OCI-LY3 (cell line): Measurements from ENCODE around the gene IMP3.

Experiments
- H2AFZ ChIP-seq: fragments of 200-600, 300-600 bp; shearing (Covaris generic); 2 replicates; pipeline ENCODE4 v1.6.0; 2014; ENCODE audit warnings: antibody characterized with exemption, low read depth, low read length
- H3K27ac ChIP-seq: fragments of 200-600, 300-600 bp; sonication (generic); 2 replicates; pipeline ENCODE4 v1.5.1; 2014; ENCODE audit warnings: mild to moderate bottlenecking, low read length, moderate library complexity, mixed read lengths
- H3K27me3 ChIP-seq: fragments of 200-600, 300-600 bp; sonication (generic); 2 replicates; pipeline ENCODE4 v1.6.1; 2014; ENCODE audit warnings: low read depth, low read length, mixed read lengths
- H3K36me3 ChIP-seq: fragments of 200-600, 300-600 bp; sonication (generic); replicated peaks from 2 replicates; pipeline ENCODE3; 2014; ENCODE audit warnings: low read depth, low read length, mixed read lengths
- H3K4me1 ChIP-seq: fragments of 300-600, 200-600 bp; sonication (generic); 2 replicates; pipeline ENCODE4 v1.6.1; 2014; ENCODE audit warnings: low read length, mixed read lengths
- H3K4me2 ChIP-seq: fragments of 200-600, 300-600 bp; sonication (generic); 2 replicates; pipeline ENCODE4 v1.6.1; 2014; ENCODE audit warnings: low read length, mixed read lengths
- H3K4me3 ChIP-seq: fragments of 300-600, 200-600 bp; sonication (generic); 2 replicates; pipeline ENCODE4 v1.5.1; 2014; ENCODE audit warnings: antibody characterized with exemption, mild to moderate bottlenecking, low read length, moderate library complexity
- H3K79me2 ChIP-seq: fragments of 300-600, 200-600 bp; shearing (Covaris generic); 2 replicates; pipeline ENCODE4 v1.6.1; 2014; ENCODE audit warnings: mild to moderate bottlenecking, low read length, mixed read lengths
- H3K9ac ChIP-seq: fragments of 300-600, 200-600 bp; shearing (Covaris generic); 2 replicates; pipeline ENCODE4 v1.6.0; 2014; ENCODE audit warnings: mild to moderate bottlenecking, low read length, moderate library complexity
- H3K9me3 ChIP-seq: fragments of 200-600, 300-600 bp; shearing (Covaris generic); 2 replicates; pipeline ENCODE4 v1.6.1; 2014; ENCODE audit warnings: low read length, mixed read lengths; ENCODE audit not compliant: insufficient read depth
- H4K20me1 ChIP-seq: fragments of 200-600, 300-600 bp; sonication (generic); 2 replicates; pipeline ENCODE4 v1.6.1; 2016; ENCODE audit warnings: low read length, mixed read lengths; ENCODE audit not compliant: insufficient read depth
- EZH2phosphoT487 ChIP-seq: fragments of 200-600 bp; shearing (Covaris generic); IDR thresholded peaks from 2 replicates; pipeline ENCODE4 v1.6.1; 2018; ENCODE audit warnings: antibody characterized with exemption, mixed run types, low read depth
- TF ChIP-seq, protein P1 (sequence below): fragments of 200-600, 300-600 bp; sonication (generic); IDR thresholded peaks from 2 replicates; pipeline ENCODE4 v1.5.1; 2014; ENCODE audit warnings: antibody characterized with exemption, low read length, low read depth

IMP3 gene

DNA sequence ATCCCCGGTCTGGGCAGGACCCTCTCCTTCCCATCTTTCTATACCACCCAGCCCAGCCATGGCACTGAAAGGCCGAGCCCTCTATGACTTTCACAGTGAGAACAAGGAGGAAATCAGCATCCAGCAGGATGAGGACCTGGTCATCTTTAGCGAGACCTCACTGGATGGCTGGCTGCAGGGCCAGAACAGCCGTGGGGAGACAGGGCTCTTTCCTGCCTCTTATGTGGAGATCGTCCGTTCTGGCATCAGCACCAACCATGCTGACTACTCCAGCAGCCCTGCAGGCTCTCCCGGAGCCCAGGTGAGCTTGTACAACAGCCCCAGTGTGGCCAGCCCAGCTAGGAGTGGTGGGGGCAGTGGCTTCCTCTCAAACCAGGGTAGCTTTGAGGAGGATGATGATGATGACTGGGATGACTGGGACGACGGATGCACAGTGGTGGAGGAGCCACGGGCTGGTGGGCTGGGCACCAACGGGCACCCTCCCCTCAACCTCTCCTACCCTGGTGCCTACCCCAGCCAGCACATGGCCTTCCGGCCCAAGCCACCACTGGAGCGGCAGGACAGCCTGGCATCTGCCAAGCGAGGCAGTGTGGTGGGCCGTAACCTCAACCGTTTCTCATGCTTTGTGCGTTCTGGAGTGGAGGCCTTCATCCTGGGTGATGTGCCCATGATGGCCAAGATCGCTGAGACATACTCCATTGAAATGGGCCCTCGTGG lies 9.2 kb upstream of the IMP3 start:
- TF ChIP-seq EZH2phosphoT487 = no peak
- TF ChIP-seq, protein P1, sequence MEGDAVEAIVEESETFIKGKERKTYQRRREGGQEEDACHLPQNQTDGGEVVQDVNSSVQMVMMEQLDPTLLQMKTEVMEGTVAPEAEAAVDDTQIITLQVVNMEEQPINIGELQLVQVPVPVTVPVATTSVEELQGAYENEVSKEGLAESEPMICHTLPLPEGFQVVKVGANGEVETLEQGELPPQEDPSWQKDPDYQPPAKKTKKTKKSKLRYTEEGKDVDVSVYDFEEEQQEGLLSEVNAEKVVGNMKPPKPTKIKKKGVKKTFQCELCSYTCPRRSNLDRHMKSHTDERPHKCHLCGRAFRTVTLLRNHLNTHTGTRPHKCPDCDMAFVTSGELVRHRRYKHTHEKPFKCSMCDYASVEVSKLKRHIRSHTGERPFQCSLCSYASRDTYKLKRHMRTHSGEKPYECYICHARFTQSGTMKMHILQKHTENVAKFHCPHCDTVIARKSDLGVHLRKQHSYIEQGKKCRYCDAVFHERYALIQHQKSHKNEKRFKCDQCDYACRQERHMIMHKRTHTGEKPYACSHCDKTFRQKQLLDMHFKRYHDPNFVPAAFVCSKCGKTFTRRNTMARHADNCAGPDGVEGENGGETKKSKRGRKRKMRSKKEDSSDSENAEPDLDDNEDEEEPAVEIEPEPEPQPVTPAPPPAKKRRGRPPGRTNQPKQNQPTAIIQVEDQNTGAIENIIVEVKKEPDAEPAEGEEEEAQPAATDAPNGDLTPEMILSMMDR = no peak
- Histone ChIP-seq H3K27me3 (peaks cover 29% of the 10 kb centered on the region), H2AFZ (no peak overlapping the region), H3K4me1 (peaks cover 7% of the 10 kb centered on the region; the same call in 1 of the 2 replicates), H3K9me3 (no peaks in the 10 kb centered on the region), H3K4me2 (no peak overlapping the region), H3K79me2 (no peaks in the 10 kb centered on the region), H3K27ac (no peak overlapping the region), H4K20me1 (no peaks in the 10 kb centered on the region), H3K36me3 (no peaks in the 10 kb centered on the region), H3K9ac (no peak overlapping the region), H3K4me3 (no peak overlapping the region)

DNA sequence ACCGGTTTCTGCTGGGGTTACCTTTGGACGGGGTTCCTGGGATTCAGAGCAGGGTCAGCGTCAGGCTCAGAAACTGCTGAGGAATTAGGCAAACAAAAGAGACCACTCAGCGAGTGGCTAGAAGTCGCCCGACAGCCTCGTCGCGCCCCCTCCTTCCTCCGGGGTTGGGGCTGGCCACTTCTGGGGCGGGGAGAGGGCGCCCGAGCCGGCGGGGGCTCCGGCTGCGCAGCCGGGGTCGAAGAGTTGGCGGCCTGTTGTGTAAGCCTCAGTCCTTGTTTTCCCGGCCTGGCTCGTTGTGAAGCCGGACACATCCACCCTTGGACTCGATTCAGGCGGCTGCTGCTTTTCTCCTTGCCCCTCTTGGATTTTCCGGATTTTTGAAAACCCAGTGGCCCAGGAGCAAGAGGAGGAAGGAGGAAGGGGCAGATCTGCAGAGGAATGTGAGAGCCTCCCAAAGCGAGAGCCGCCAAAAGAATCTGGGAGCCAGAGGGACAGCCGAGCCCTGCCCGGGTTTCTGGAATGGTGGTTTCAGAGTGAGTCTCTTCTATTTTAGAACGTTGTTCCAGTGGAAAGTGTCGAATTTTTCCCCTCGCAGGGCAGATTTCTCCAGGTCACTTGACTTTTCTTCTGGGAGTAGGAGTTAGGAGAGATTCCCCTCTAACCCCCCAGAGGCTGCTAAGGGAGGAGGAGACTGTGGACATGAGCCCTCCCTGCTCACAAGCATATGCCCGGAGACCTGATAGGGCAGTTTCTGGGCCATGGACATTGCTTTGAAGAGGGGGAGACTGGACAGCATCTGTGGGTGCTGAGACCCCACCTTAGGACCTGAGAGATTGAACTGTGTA lies 8.4 kb upstream of the IMP3 start:
- peak overlapping the region; percentile 71 for H3K4me2 ChIP-seq
- H4K20me1 ChIP-seq = no peaks in the 10 kb centered on the region
- no peaks in the 10 kb centered on the region for H3K36me3 ChIP-seq
- no peak for TF ChIP-seq EZH2phosphoT487
- TF ChIP-seq, protein P1 = no peak
- H3K9ac ChIP-seq = peak overlapping the region; percentile 64
- H3K79me2 ChIP-seq = no peaks in the 10 kb centered on the region
- peaks cover 29% of the 10 kb centered on the region for H3K27me3 ChIP-seq
- no peak overlapping the region for H3K27ac ChIP-seq
- peaks cover 7% of the 10 kb centered on the region; the same call in 1 of the 2 replicates for H3K4me1 ChIP-seq
- H3K9me3 ChIP-seq = no peaks in the 10 kb centered on the region
- peak overlapping the region; percentile 87 for H3K4me3 ChIP-seq
- H2AFZ ChIP-seq = peak overlapping the region; percentile 88

DNA sequence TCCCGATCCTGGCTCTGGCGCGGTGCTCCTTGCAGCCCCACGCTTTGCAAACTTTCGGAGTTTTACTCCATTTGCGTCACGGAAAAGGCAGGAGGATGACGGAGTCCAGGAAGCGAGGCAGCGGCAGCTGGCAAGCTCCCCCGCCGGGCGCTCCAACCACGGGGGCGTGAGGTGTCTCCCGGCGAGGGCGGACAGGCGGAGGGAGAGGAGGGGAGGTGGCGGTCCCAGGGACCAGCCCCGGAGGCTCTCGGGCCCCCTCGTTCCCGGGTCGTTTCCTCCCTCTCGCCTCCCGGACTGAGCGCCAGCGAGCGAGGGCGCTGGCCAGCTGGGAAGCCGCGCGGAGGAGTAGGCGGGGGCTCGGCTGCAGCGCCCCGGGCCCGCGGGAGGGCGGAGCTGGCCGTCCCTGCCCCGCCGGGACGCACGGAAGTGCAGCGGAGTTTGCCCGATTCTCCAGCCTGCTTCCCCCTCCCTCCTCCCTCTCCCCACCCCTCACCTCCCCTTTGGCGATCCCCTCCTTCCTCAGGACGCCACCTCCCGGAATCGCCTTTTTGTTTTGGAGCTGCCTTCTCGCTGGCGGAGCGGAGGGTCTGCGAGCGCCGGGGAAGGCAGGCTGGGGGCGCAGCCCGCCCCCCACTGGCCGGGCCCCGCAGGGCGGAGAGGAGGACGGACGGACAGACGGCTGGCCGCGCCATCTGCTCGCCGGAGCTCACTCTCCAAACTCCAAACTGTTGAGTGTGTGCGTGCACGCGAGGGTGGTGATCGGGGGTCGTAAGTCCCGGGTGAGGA lies 7.5 kb upstream of the IMP3 start, which contains the start of gene SNX33:
TSS of gene SNX33 (plus strand) at position 543 of the 786 bp plus-strand sequence. CDS start 1,191 bp downstream, outside the sequence.
- Histone ChIP-seq H3K9me3 (no peaks in the 10 kb centered on the region), H3K36me3 (no peaks in the 10 kb centered on the region), H3K9ac (peak within 1 kb of the TSS; percentile 64), H4K20me1 (no peaks in the 10 kb centered on the region), H3K4me1 (peaks cover 7% of the 10 kb centered on the region; the same call in 1 of the 2 replicates), H3K27ac (no peak within 1 kb of the TSS), H3K4me3 (peak within 1 kb of the TSS; percentile 87), H3K27me3 (peaks cover 29% of the 10 kb centered on the region), H2AFZ (peak within 1 kb of the TSS; percentile 88), H3K79me2 (no peaks in the 10 kb centered on the region), H3K4me2 (peak within 1 kb of the TSS; percentile 71)
- TF ChIP-seq, protein P1 = peak; percentile 59
- no peak for TF ChIP-seq EZH2phosphoT487
